Right atrium auricular region (tissue), 2 donors: ENCODE measurements around the gene CRYGS. TPM values are rescaled to one million over a fixed set of nuclear protein-coding genes. Genes with fewer than 3 reads are reported as not detected.
"Not testable (repeated sequence)": the region's sequence is repeated elsewhere in the genome, so short reads cannot be mapped to it uniquely, and the experiment has no call there.

Source experiments
- DNase-seq: peaks from one replicate; pipeline ENCODE4 v3.0.0-alpha.2; 2019; ENCODE audit warnings: low spot score
- H3K27ac ChIP-seq, 2 donors: fragments of 200-600 bp; sonication (generic); 1 replicate in 1 of 2; 2 replicates in 1 of 2; pipeline ENCODE4 v1.5.1; 2016 to 2019
- H3K27me3 ChIP-seq, 2 donors: fragments of 200-600 bp; sonication (generic); one replicate each; pipeline versions ENCODE4 v1.5.1 to v1.6.0; 2017 to 2019
- H3K36me3 ChIP-seq: fragments of 200-600 bp; sonication (generic); one replicate; pipeline ENCODE4 v1.5.1; 2016
- H3K4me1 ChIP-seq, 2 donors: fragments of 200-600 bp; sonication (generic); one replicate each; pipeline versions ENCODE4 v1.5.1 to v1.6.0; 2017 to 2019
- H3K4me3 ChIP-seq, 2 donors: fragments of 200-600 bp; sonication (generic); 1 replicate in 1 of 2; 2 replicates in 1 of 2; pipeline ENCODE4 v1.5.1; 2017 to 2019; ENCODE audit warnings: mild to moderate bottlenecking in 1 of 2, moderate library complexity in 1 of 2
- H3K9me3 ChIP-seq, 2 donors: fragments of 200-600 bp; sonication (generic); one replicate each; pipeline ENCODE4 v1.5.1; 2019
- CTCF ChIP-seq, 2 donors: fragments of 200-600 bp; sonication (generic); IDR thresholded peaks; one replicate each; pipeline ENCODE4 v1.5.1; 2019; ENCODE audit warnings: antibody characterized with exemption in 2 of 2
- total RNA-seq, 2 donors: library from RNA; depleted of rRNA; stranded (reverse); fragments of >200 nt; gene quantifications; one replicate each; pipeline ENCODE4 v1.1.0, GENCODE V29; 2016

Gene CRYGS
- total RNA-seq, 2 donors from 2014 or later: 0.67 TPM; not detected in 1

GRCh38 chr3:186589121-186589520 lies 44.9 kb upstream of the CRYGS start:
- Histone ChIP-seq H3K27ac (no peak overlapping the region), H3K4me3 (no peak overlapping the region), H3K27me3 (no peaks in the 10 kb centered on the region), H3K36me3 (peaks cover 23% of the 10 kb centered on the region), H3K9me3 (no peaks in the 10 kb centered on the region), H3K4me1 (no peaks in the 10 kb centered on the region)
- DNase-seq: no peak
- no peak for TF ChIP-seq CTCF (IDR thresholded peaks at IDR 0.05)

DNA sequence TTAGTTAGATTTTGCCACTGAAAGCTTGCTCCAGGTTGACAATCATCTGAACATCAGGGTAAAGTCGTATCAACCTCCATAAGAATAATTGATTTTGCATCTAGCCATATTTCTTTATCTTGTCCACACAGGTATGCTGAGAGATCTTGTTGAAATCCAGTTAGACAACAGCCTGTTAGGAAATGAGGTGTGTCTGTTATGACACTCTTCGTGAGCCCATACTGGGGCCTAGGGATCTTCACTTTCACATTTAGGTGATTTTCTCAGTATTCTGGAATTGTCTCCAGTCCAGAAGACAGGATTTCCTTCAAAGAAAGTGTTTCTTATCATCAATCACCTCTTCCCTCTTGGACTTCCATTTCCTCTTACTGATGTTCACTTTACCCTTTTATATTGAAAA lies 44.5 kb upstream of the CRYGS start:
- TF ChIP-seq CTCF (IDR thresholded peaks at IDR 0.05): no peak
- H3K4me1 ChIP-seq: no peaks in the 10 kb centered on the region
- no peaks in the 10 kb centered on the region for H3K27me3 ChIP-seq

DNA sequence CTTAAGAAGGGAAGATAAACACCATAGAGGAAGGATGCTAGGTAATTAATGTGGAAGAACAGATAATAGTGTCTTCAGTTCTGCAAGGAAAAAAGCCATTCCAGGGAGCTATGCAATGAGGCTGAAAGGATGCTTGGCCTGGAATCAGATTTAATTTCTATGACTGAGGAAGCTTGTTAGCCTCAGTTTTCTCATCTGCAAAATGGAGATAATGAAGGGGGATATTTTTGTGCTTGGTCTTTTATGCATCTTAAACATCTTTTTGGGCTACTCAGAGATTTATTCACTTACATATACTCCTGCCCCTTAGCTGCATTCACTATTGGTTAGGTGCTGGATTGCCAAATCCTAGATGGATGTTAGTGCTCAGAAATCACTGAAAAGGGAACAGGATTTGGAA lies 43.0 kb upstream of the CRYGS start:
- Histone ChIP-seq H3K36me3 (peaks cover 42% of the 10 kb centered on the region), H3K4me1 (no peaks in the 10 kb centered on the region), H3K27ac (no peak overlapping the region), H3K9me3 (no peaks in the 10 kb centered on the region), H3K27me3 (no peaks in the 10 kb centered on the region), H3K4me3 (no peak overlapping the region)
- no peak for TF ChIP-seq CTCF (IDR thresholded peaks at IDR 0.05)
- DNase-seq: no peak

More for the DNA sequence above, 44.5 kb upstream of the CRYGS start:
- Histone ChIP-seq H3K4me3 (no peak overlapping the region), H3K9me3 (no peaks in the 10 kb centered on the region), H3K36me3 (peaks cover 28% of the 10 kb centered on the region), H3K27ac (no peak overlapping the region)
- DNase-seq: no peak

GRCh38 chr3:186586245-186586644 lies 42.1 kb upstream of the CRYGS start:
- H3K4me3 ChIP-seq, H3K27ac ChIP-seq, DNase-seq, H3K9me3 ChIP-seq, H3K27me3 ChIP-seq, H3K4me1 ChIP-seq: not testable (repeated sequence)
- peaks cover 52% of the 10 kb centered on the region for H3K36me3 ChIP-seq

DNA sequence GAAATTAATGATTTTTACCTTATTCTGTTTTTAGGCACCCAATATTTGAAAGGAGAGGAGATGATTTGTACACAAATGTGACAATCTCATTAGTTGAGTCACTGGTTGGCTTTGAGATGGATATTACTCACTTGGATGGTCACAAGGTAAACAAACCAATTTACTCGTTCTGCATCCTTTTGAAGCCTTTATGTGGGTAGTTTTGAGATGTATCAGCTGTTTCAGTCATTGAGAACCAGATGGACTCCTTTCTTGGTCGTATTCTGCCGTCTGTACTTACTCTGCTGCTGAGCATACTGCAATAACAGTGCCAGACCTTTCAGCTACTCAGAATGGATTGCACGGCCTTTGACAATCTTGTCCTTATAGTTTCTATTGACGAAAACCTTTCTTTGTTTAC lies 39.7 kb upstream of the CRYGS start:
- no peak for TF ChIP-seq CTCF (IDR thresholded peaks at IDR 0.05)
- no peak overlapping the region for H3K4me3 ChIP-seq
- no peak overlapping the region for H3K27ac ChIP-seq
- H3K27me3 ChIP-seq: no peaks in the 10 kb centered on the region
- no peaks in the 10 kb centered on the region for H3K4me1 ChIP-seq
- no peaks in the 10 kb centered on the region for H3K9me3 ChIP-seq
- no peak for DNase-seq
- H3K36me3 ChIP-seq: peaks cover 76% of the 10 kb centered on the region

- H3K9me3 ChIP-seq: no peaks in the 10 kb centered on the region
- H3K27me3 ChIP-seq: no peaks in the 10 kb centered on the region
- no peak for TF ChIP-seq CTCF (IDR thresholded peaks at IDR 0.05)
- H3K4me1 ChIP-seq: no peaks in the 10 kb centered on the region
- no peak overlapping the region for H3K27ac ChIP-seq
- peaks cover 88% of the 10 kb centered on the region for H3K36me3 ChIP-seq
- no peak for DNase-seq
- H3K4me3 ChIP-seq: no peak overlapping the region
These were observed 38.4 kb upstream of the CRYGS start for GRCh38 chr3:186582541-186582940.
